ENCODE data around the gene SRXN1. TPM values are rescaled to one million over a fixed set of nuclear protein-coding genes. Genes with fewer than 3 reads are reported as not detected.

SRXN1 gene
- total RNA-seq, 3 donors from 2014 or later = 11.7 to 23.4 (median 18.9) TPM

GRCh38 chr20:635893-636338 lies 17.1 kb downstream of the SRXN1 start:
- no peaks in the 10 kb centered on the region for H3K36me3 ChIP-seq (ENCODE audit: low read depth)
- H3K9me3 ChIP-seq = no peaks in the 10 kb centered on the region
- TF ChIP-seq, protein P1, sequence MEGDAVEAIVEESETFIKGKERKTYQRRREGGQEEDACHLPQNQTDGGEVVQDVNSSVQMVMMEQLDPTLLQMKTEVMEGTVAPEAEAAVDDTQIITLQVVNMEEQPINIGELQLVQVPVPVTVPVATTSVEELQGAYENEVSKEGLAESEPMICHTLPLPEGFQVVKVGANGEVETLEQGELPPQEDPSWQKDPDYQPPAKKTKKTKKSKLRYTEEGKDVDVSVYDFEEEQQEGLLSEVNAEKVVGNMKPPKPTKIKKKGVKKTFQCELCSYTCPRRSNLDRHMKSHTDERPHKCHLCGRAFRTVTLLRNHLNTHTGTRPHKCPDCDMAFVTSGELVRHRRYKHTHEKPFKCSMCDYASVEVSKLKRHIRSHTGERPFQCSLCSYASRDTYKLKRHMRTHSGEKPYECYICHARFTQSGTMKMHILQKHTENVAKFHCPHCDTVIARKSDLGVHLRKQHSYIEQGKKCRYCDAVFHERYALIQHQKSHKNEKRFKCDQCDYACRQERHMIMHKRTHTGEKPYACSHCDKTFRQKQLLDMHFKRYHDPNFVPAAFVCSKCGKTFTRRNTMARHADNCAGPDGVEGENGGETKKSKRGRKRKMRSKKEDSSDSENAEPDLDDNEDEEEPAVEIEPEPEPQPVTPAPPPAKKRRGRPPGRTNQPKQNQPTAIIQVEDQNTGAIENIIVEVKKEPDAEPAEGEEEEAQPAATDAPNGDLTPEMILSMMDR (IDR thresholded peaks at IDR 0.05) = no peak
- no peak overlapping the region for H3K4me3 ChIP-seq
- H3K4me1 ChIP-seq (ENCODE audit: low read depth) = no peaks in the 10 kb centered on the region
- intact Hi-C loops (cut with DNase I, micrococcal nuclease) = no loop called here
- DNase-seq (no peak), ATAC-seq (no peak)

DNA sequence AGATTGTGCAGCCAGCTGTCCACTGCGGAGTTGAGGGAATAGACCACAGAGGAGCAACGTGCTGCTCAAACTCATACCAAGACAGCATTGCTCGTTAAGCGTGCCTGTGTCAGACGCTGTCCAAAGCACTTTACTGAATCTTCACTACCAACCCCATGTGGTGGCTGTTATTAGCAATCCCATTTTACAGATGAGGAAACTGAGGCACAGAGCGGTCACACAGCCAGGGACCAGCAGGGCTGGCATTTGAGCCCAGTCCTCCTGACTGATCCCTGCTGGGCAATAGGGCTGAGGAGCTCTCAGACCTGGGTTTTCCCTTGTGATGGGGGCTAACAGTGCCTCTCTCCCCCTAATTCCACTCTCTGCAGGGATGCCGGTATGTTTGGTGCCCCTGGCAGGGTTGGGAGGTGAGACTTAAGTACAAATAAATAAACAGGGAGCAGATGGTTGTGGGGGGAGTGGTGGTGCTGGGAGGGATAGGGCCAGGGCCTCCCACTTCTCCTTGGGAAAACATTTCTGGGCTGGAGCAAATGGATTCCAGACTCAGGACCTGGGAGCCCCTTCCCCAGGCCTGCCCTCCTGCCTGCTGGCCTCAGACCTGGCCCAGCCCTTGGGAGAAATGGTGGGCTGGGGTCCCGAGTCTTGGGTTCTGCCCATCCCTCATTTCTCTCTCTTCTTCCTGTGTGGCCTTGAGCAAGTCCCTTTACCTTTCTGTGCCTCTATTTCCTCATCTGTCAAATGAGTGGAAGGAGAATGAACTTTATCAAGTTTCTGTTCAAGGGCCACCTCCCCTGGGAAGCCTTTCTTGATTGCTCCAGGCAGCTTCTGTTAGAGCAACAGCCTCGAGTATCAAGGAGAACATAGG lies 17.7 kb downstream of the SRXN1 start:
- intact Hi-C loops (cut with DNase I, micrococcal nuclease) = no loop called here

DNA sequence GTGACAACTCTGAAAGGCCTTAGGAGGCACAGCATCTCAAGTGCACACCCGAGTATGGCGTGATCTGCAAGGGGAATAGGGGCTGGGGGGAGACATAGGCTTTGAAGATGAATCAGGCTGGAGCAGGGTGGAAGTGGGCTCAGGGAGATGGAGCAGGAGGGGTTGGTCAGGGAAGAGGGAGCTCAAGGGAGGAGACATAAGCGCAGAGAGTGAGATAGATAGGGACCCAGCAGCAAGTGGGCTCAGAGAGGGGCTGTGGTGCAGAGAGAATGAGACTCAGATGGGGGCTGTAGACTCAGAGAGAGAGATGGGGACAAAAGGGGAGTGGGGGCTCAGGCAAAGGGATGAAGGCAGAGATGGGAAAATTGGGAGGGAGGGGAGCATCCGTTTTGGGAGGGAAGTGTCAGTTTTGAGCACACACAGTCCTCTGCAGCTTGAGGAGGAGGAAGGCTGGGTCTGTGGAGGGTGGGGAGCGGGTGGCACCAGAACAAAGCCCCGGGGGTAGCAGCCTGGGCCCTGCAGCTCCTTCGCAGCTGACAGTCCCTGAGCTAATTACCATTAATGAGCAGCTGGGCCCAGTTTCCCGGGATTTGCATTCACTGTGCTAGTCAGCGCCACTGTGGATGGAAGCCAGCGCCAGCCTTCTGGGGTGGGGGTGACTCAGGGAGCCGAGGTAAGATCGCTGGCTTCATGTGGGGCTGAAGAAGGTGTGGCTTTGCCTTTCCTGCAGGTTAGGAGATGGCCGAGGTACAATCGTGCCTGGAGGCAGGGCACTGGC lies 18.7 kb downstream of the SRXN1 start:
- no peak for DNase-seq
- intact Hi-C loops (cut with DNase I, micrococcal nuclease) = no loop called here
- H3K4me3 ChIP-seq = no peak overlapping the region
- TF ChIP-seq, protein P1 (IDR thresholded peaks at IDR 0.05) = no peak
- no peaks in the 10 kb centered on the region for H3K4me1 ChIP-seq (ENCODE audit: low read depth)
- H3K9me3 ChIP-seq = no peaks in the 10 kb centered on the region
- no peak for ATAC-seq
- H3K36me3 ChIP-seq (ENCODE audit: low read depth) = no peaks in the 10 kb centered on the region

More for the DNA sequence above, 17.7 kb downstream of the SRXN1 start:
- TF ChIP-seq, protein P1 (IDR thresholded peaks at IDR 0.05) = no peak
- H3K4me3 ChIP-seq = no peak overlapping the region
- ATAC-seq (no peak), DNase-seq (no peak)
- H3K4me1 ChIP-seq (ENCODE audit: low read depth) = no peaks in the 10 kb centered on the region
- H3K36me3 ChIP-seq (ENCODE audit: low read depth) = no peaks in the 10 kb centered on the region
- H3K9me3 ChIP-seq = no peaks in the 10 kb centered on the region

GRCh38 chr20:631101-631500 lies 21.9 kb downstream of the SRXN1 start:
- ATAC-seq = no peak
- intact Hi-C loops (cut with DNase I, micrococcal nuclease) = no loop called here
- TF ChIP-seq, protein P1 (IDR thresholded peaks at IDR 0.05) = no peak
- no peak for DNase-seq
- Histone ChIP-seq H3K4me3 (no peak overlapping the region), H3K9me3 (no peaks in the 10 kb centered on the region), H3K36me3 (ENCODE audit: low read depth) (no peaks in the 10 kb centered on the region), H3K4me1 (ENCODE audit: low read depth) (no peaks in the 10 kb centered on the region)

GRCh38 chr20:626579-626978 lies 26.4 kb downstream of the SRXN1 start:
- intact Hi-C loops (cut with DNase I, micrococcal nuclease) = no loop called here

More at GRCh38 chr20:626579-626978, 26.4 kb downstream of the SRXN1 start:
- ATAC-seq = no peak
- no peaks in the 10 kb centered on the region for H3K36me3 ChIP-seq (ENCODE audit: low read depth)
- no peaks in the 10 kb centered on the region for H3K4me1 ChIP-seq (ENCODE audit: low read depth)
- no peak overlapping the region for H3K4me3 ChIP-seq
- no peaks in the 10 kb centered on the region for H3K9me3 ChIP-seq
- DNase-seq = no peak
- TF ChIP-seq, protein P1 (IDR thresholded peaks at IDR 0.05) = no peak

Measured in mucosa of descending colon (tissue), 3 donors.